Endothelial cell of hepatic sinusoid (primary cell): Measurements from ENCODE around the gene PGP.
"Not testable (repeated sequence)": the region's sequence is repeated elsewhere in the genome, so short reads cannot be mapped to it uniquely, and the experiment has no call there.

Experiments
- in situ Hi-C: cut with HindIII; loops from 2 replicates; pipeline ENCODE4 v1.10.0; 2017; ENCODE audit warnings: low sequenced_read_pairs

Gene PGP

DNA sequence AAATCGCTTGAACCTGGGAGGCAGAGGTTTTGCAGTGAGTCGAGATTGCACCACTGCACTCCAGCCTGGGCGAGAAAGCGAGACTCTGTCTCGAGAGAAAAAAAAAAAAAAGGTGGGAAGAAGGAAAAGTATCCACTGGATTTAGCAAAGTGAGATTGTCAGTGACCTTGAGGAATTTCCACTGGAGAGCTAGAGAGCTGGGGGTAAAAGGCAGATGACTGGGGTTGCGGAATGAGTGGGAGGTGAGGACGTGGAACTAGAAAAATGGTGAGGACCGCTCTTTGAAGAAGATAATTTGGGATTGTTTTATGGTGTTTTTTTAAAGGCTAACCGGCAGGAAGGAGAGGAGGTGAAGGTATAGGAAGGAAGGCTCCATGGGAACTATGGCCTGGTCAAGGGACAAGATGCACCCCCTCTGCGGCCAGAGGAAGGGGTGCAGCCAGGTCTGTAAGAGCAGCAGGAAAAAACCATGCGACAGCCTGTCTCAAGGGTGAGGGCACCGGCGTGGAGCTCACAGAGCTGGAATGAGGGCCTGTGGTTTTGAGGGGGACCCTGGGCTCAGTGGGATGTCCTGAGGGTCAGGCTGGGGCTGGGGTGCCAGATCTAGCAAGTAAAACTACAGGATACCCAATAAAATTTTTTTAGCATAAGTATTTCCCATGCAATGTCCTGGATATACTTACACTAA, 10.1 kb downstream of the PGP start:
- in situ Hi-C loops = no loop called here

DNA sequence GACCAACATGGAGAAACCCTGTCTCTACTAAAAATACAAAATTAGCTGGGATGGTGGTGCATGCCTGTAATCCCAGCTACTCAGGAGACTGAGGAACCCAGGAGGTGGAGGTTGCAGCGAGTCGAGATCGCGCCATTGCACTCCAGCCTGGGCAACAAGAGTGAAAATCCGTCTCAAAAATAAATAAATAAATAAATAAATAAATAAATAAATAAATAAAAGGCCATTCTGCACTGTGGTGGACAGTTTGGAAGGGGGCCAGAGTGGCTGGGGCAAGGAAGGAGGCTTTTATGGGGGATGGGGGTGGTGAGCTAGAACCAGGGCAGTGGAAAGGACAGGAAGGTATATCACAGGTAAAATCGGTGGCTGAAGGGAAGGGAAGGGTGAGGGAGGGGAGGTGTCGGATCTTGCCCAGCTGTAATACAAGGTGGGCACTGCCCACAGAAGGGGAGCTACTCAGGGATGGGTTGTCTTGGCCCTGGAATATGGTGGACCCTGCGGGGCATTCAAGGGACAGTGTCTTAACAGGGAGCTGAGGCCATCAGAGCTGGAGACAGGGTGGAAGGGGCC, 11.4 kb downstream of the PGP start:
- in situ Hi-C loops = not testable (repeated sequence)

DNA sequence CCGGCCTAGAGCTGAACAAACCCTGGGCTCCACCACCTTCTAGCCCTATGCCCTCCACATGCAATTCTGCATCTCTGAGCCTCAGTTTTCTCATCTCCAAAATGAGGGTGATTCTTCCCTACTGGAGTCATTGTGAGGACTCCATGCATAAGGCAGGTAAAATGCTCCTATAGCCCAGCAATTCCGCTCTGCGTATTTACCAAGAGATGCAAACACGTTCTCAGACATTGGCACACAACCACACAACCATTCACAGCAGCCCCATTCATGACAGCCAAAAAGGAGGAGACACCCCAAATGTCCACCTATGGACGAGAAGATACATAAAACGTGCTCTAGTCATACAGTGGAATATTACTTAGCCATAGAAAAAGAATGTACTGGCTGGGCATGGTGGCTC, 14.3 kb downstream of the PGP start:
- in situ Hi-C loops = no loop called here

DNA sequence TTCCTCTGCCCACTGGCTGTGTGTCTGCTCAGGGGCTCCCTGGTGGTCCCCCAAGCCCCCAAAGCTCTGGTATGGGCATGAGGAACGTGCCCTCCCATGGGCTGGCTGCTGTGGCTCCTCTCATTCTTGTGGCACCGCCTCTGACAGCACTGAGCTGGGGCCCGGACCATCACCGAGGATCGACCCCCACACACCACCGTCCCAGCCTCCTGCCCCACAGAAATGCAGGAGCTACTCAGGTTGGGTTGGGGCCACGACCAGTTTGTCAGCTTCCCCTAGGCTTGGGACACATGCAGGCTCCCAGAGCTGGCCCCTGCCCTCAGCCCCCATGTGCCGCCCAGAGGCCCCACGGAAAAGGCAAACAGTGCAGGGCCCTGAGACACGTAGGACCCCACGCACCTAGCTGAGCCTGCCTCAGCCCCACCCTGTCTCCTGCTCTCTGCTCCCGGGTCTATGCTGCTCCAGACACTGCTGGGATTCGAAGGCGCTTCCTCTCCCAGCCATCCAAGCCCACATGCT, 15.0 kb downstream of the PGP start:
- in situ Hi-C loops = no loop called here

DNA sequence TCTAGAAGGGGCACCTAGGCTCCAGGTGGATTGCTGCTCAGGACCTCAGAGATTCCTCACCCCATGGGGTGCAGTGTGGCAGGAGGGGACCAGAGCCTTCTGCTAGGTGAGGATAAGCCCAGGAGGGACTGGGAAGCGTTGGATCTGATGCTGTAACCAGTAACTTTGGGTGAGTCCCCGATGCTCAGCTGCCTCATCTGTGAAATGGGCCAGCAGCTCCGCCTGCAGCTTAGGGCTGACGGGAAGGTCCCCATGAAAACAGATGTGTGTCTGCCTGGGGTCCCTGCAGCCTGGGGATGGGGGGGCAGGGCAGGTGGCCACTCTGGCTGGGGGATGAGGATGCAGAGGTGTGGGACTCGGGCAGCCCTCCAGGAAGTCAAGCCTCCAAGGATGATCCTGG, 15.5 kb downstream of the PGP start:
- in situ Hi-C loops = no loop called here

- in situ Hi-C loops = no loop called here
Measured at GRCh38 chr16:2198283-2198682, 16.4 kb downstream of the PGP start.

DNA sequence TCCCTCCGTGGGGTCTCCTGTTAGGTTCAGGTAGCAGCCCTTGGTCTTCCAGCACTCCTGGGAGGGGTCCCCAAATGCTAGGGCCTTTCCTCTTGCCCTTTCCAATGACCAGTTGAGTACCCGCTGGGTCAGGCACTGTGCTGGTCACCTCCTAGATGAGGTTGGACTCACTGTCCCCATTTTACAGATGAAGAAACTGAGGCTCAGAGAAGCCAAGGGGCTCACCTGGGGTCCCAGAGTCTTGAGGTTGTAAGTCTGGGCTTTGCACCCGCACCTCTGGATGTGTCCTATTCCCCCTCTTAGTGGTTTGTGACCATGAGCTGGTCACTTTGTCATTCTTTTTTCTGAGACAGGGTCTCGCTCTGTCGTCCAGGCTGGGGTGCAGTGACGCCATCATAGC, 16.9 kb downstream of the PGP start:
- in situ Hi-C loops = no loop called here

DNA sequence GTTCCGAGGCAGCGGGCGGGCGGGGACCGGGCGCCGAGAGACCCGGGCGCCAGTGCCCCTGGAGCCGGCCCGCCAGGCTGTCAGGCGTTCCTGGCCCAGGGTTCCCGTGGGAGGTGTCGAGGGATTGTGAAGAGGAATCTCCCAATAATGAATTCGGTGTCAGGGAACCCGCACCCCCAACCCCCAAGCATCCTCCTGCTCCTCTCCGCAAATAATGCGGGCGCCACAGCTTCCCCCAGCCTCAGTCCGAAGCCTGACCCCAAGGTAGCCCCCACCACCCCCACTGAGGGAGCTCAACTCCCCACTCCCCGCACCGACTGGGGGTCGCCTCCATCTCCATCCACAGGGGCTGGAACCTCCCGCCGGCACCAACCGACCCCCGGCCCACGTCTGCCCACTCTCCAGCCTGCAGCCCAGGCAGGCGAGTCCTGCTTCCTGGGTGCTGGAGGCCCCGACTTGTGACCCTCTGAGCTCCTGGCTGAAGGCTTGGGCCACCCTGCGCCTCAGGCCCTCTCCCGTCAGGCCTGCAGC, 17.6 kb downstream of the PGP start:
- in situ Hi-C loops = no loop called here

GRCh38 chr16:2196162-2196980, 18.3 kb downstream of the PGP start, which contains the start of gene CASKIN1:
CASKIN1 (minus strand) TSS chr16:2196605; CDS start chr16:2196432, 173 bp downstream.
- in situ Hi-C loops = no loop called here

DNA sequence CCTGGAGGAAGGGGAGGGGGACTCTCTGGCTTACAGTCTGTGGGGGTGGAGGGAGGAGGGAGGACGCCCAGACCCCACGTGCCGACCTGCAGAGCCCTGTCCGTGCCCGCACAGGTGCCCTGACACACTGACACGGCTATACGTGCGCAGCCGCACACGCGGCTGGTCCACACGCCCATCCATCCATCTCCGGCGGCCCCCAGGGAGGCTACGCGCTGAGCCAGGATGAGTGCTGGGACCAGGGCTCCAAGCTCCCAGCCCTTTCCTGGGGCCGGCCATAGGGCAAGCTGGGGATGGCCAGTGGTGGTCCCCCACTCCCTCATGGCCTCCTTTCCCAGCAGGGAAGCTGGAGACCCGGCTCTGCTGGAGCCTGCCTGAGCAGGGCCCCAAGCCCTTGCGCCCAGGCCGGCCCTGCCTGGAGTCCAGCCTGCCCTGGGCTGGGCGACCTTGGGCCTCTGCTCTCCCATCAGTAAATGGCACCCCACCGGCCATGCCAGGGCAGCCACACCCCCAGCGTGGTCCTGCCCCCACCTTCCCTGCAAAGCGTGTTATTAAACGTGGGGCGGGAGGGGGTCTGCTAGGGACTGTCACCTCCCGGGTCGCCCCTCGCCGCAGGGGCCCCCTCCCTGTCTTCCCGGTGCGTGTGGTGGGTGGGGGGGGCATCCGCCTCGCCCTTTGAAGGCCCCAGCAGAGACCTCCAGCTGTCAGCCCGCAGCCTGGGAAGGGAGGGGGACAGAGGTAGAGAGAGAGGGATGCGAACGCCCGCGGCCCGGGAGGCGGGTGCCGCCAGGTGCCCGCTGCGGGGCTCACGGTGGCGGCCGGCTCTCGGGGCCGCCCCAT, 19.1 kb downstream of the PGP start:
- in situ Hi-C loops = no loop called here

DNA sequence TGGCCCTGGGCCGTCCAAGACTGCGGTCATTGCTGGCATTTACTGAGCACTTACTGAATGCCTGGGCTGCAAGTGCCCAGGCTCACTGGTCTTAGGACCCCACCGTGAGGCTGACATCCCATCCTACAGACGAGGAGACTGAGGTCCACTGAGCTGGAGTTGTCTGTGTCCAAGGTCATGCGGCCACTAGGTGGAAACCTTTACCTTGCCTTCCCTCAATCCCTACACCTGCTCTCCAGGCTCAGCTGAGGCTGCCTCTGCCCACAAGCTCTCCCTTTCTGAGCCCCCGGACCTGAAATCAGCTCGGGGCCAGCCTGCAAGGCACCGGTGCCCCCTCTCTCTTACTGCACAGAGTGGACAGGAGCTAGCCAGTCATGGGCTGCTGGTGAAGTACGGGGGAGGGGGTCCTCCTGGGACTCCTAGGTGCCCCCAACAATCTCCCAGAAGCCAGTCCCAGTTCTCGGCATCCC, 19.8 kb downstream of the PGP start:
- in situ Hi-C loops = no loop called here

DNA sequence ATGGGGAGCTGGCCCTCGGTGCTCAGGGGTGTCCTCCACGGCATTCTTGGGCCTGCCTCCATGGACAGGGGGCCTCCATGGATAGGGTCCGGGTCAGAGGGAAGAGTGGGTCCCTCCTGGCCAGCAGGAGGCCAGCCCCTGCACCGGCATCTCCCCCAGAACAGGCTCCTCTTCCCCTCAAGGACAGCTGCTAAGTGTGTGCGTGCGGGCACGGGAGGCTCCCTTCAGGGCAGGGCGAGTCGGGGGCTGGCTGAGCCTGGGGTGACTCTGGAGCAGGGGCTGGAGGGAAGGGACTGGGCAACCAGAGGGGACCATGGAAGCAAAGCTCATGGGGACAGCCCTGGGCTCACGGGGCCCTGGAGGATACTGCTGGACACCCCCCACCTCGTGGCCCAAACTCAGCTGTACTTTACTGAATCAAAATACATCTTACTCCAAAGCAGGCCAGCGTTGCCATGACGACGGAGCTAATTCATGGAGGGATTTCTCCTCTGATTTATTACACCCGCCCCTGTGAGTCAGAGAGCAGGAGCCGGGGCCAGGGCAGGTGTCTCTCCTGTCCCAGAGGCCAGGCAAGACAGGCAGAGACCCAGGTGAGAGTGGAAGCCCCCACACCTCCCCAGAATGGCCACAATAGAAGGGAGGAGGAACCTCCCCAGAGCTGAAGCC, 20.3 kb downstream of the PGP start:
- in situ Hi-C loops = no loop called here

DNA sequence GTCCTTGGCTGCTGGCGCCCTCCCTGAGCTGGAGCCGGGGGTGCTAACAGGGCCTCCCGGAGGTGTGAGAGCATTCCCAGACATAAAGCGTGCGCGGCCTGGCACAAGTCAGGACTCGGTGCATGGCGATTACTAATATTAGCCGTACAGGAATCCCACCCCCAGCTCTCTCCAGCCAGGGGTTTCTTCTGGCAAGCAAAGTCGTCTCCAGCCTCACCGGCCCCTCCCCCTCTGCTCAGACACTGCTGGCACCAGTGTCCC, 23.3 kb downstream of the PGP start:
- in situ Hi-C loops = no loop called here

DNA sequence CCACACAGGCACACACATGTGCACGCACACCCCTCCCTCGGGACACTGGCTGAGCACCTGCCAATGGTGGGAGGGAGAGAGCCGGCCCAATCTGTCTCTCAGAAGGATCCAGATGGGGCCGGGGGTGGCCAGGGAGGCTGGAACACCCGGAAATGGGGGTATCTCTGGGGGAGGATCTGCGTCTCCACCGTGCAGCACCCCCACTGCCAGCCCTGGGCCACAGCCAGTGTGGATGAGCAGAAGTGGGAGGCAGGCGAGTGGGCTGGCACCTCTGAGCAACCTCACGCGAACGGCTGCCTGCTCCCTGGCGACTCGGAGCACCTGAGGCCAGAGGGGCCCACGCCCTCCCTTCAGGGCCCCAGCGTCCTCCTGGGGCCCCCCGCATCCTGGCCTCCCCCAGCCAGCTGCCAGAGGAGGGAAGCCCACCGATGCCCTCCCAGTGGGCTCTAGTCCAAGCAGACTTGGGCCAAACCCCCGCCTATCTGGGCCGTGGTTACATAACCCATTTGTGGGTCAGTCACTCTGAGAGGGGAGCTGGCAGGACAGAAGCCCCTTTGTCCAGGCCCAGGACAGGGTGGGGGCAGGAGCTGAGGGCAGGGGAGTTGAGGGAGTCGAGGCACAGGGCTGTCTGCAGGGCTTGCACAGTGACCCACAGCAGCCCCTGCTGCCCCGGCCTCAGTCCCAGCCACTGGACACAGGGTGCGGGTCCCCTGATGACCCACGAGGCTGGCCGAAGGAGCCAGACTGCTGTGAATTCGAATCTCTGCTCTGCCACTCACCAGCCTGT, 23.8 kb downstream of the PGP start:
- in situ Hi-C loops = no loop called here

- in situ Hi-C loops = no loop called here
Measured at GRCh38 chr16:2190002-2190658, 24.5 kb downstream of the PGP start.

- in situ Hi-C loops = no loop called here
Measured at GRCh38 chr16:2189252-2189893, 25.3 kb downstream of the PGP start.

DNA sequence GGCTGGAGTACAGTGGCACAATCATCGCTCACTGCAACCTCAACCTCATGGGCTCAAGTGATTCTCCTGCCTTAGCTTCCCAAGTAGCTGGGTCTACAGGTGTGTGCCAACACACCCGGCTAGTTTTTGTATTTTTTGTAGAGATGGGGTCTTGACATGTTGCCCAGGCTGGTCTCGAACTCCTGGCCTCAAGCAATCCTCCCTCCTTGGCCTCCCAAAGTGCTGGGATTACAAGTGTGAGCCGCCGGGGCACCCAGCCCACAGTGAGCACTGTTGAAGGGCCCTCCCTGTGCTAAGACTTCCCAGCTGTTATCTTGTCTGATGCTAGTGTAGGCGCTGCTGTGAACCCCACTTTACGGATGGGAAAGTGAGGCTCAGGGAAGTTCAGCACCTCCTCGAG, 26.2 kb downstream of the PGP start:
- in situ Hi-C loops = no loop called here

GRCh38 chr16:2187212-2187611, 27.4 kb downstream of the PGP start:
- in situ Hi-C loops = no loop called here
